Stomach (tissue), 4 donors: Measurements from ENCODE around the gene OR2L2.

ENCODE experiments used
- EP300 ChIP-seq: sonication (generic); formaldehyde crosslinking; IDR thresholded peaks from one replicate; pipeline ENCODE4 v1.6.1; 2017; ENCODE audit warnings: antibody characterized with exemption
- POLR2A ChIP-seq, 4 donors: fragments of 450-650 bp; IDR thresholded peaks; one replicate each; pipeline ENCODE4 v1.6.1; 2016; ENCODE audit warnings: antibody characterized with exemption in 4 of 4, control low read depth in 2 of 4, mild to moderate bottlenecking in 1 of 4, moderate library complexity in 1 of 4
- POLR2AphosphoS5 ChIP-seq, 3 donors: sonication (generic); formaldehyde crosslinking; IDR thresholded peaks; one replicate each; pipeline ENCODE4 v1.6.1; 2016; ENCODE audit warnings: antibody characterized with exemption in 3 of 3
- TF ChIP-seq, protein P1 (sequence below), 7 experiments: fragments of 450-650 bp in 4 of 7; fragments of 200-600 bp in 3 of 7; sonication (generic) in 3 of 7; IDR thresholded peaks; one replicate each; pipeline ENCODE4 v1.5.1; 2016 to 2019; ENCODE audit warnings: antibody characterized with exemption in 7 of 7, control low read depth in 2 of 7, mild to moderate bottlenecking in 1 of 7

DNA sequence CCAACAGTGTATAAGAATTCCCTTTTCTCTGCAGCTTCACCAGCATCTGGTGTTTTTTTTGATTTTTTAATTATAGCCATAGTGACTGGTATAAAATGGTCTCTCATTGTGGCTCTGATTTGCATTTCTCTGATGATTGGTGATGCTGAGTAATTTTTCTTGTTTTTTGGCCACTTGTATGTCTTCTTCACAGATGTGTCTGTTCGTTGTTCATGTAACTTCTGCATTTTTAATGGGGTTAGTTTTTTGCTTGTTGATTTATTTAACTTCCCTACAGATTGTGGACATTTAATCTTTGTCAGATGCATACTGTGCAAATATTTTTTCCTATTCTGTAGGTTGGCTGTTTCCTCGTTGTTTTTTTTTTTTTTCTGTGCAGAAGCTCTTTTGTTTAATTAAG lies 36.9 kb upstream of the OR2L2 start:
- TF ChIP-seq, protein P1, sequence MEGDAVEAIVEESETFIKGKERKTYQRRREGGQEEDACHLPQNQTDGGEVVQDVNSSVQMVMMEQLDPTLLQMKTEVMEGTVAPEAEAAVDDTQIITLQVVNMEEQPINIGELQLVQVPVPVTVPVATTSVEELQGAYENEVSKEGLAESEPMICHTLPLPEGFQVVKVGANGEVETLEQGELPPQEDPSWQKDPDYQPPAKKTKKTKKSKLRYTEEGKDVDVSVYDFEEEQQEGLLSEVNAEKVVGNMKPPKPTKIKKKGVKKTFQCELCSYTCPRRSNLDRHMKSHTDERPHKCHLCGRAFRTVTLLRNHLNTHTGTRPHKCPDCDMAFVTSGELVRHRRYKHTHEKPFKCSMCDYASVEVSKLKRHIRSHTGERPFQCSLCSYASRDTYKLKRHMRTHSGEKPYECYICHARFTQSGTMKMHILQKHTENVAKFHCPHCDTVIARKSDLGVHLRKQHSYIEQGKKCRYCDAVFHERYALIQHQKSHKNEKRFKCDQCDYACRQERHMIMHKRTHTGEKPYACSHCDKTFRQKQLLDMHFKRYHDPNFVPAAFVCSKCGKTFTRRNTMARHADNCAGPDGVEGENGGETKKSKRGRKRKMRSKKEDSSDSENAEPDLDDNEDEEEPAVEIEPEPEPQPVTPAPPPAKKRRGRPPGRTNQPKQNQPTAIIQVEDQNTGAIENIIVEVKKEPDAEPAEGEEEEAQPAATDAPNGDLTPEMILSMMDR (IDR thresholded peaks at IDR 0.05), result no peak
- no peak for TF ChIP-seq EP300
- no peak for TF ChIP-seq POLR2AphosphoS5 (IDR thresholded peaks at IDR 0.05)
- TF ChIP-seq POLR2A (IDR thresholded peaks at IDR 0.05), result no peak
